ENCODE measurements around the gene ZNF862. TPM values are rescaled to one million over a fixed set of nuclear protein-coding genes. Genes with fewer than 3 reads are reported as not detected.

Gene ZNF862
- 5.3 and 6.2 TPM in 2 replicates for total RNA-seq

DNA sequence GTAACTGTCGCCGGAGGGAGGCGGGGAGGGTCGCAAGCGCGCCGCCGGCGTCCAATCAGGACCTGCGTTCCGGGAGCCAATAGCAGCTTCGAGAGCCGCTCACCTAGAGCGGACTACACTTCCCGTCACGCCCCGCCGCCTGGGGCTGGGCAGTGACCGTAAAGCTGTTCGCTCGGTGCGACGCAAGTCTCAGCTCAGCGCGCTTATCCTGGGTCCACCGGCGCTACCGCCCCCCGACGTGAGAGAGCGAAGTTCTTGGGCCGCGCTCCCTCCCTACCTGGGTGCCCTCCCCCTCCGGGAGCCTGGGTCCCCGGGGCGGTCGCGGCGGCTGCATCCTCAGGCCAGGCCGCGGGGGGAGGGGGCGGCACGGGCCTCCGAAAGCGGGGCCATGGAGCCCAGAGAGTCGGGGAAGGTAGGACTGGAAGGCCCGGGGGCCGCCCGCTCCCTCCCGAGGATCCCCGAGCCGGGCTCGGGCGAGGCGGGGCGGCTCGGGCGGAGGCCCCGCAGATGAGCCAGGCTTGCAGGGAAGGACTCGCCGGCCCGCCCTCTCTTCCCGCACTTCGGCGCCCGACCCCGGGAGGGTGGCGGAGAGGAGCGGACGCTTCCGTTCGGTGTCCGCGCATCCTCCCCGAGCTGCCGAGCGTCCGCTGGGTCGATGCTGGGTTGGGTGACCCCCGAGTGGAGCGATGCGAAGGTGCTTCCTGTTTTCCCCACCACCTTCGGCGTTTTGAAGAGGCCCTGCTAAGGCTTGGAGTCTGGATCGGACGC lies at the start of gene ZNF862:
Gene ZNF862, plus strand, starts transcription at position 152 of the 768 bp plus-strand sequence. Its CDS starts 237 bp downstream, at position 389.

DNA sequence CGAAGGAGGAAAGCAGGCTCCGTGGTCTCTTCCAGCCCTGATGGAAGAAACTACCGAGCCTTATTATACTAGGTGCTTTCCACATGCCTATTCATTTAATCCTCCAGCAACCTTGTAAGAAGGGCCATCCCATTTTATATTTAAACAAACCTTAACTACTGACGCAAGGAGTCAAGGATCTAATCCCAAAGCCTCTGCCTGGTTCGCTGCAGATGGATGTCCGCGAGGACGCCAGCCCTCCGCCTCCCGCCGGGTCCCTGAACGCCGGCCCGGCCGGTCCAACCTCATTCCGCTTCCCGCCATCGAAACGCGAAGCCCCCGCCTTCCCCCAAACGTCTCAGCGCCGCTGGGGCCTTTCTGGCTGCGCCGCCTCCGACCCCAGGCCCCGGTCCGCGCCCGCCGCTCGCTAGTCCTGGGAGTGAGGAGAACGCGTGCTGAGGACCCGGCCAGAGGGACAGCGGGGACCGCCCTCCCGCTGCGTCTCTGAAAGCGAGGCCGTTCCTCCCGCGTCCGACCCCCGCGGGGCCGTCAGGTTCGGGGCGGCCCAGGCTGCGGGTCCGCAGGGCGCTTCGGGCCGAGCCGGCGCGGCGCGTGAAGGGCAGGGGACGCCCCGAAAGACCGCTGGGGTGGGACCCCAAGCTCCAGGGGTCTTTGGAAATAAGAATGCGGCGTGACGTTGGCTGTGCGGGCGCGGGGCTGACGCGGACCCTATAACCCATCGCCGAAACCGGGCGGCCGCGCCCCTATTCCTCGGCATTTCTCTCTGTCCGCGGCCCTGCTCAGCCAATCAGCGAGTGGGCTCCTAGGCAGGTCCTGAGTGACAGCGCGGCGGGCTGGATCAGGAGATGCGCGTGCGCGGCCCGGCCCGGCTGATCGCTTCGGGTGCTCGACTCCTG lies 35.1 kb downstream of the ZNF862 start, which contains the start of gene ATP6V0E2:
Gene ATP6V0E2, plus strand, starts transcription at position 896 of the 896 bp plus-strand sequence. CDS start 97 bp downstream, outside the sequence.

Small RNAs within 50 kb of the gene (small RNA-seq; reads per million reads assigned to genes)
- gene AC093458.1, result not detected

Other genes with a start within 250 kb of the ZNF862 start
- 0.20 TPM in 1 of 2 replicates, not detected in the other for gene ZNF467, start 64.8 kb upstream of the ZNF862 start, total RNA-seq
- 14.7 and 16.8 TPM in 2 replicates for gene ATP6V0E2, start 35.6 kb downstream of the ZNF862 start, total RNA-seq